CD4-positive, alpha-beta memory T cell (primary cell): ENCODE data around the gene MTCL1. TPM values are rescaled to one million over a fixed set of nuclear protein-coding genes. Genes with fewer than 3 reads are reported as not detected.

Source experiments
- CTCF ChIA-PET: fragments of 350-600 bp; sonication (Branson Sonifier 250); formaldehyde crosslinking; loops from one replicate; lab custom pipeline; 2021; ENCODE audit warnings: inconsistent platforms; ENCODE audit not compliant: partially characterized antibody; lab: Charles Lee
- POLR2A ChIA-PET: fragments of 350-600 bp; sonication (Branson Sonifier 250); formaldehyde crosslinking; loops from one replicate; lab custom pipeline; 2021; ENCODE audit not compliant: partially characterized antibody; lab: Charles Lee
- DNase-seq, 5 donors: peaks; one replicate each; pipeline versions ENCODE4 v3.0.0 to v3.0.0-alpha.2; 2020 to 2022; ENCODE audit warnings: mixed read lengths in 1 of 5
- H3K27ac ChIP-seq: one replicate; pipeline ENCODE4 v1.7.0; 2013; ENCODE audit warnings: low read depth, low read length
- H3K27me3 ChIP-seq: 2 replicates; pipeline ENCODE4 v1.7.0; 2013; ENCODE audit warnings: mild to moderate bottlenecking, low read length, moderate library complexity; ENCODE audit not compliant: insufficient read depth
- H3K36me3 ChIP-seq: 2 replicates; pipeline ENCODE4 v1.7.0; 2013; ENCODE audit warnings: mild to moderate bottlenecking, low read length, moderate library complexity; ENCODE audit not compliant: insufficient read depth
- H3K4me1 ChIP-seq: 2 replicates; pipeline ENCODE4 v1.7.0; 2013; ENCODE audit warnings: mild to moderate bottlenecking, low read length, moderate library complexity; ENCODE audit not compliant: insufficient read depth
- H3K4me3 ChIP-seq, 2 donors: one replicate each; pipeline ENCODE4 v1.7.0; 2013; ENCODE audit warnings: low read length in 2 of 2, mild to moderate bottlenecking in 1 of 2
- H3K9me3 ChIP-seq, 2 donors: one replicate each; pipeline ENCODE4 v1.7.0; 2013; ENCODE audit warnings: low read length in 2 of 2, control low read depth in 1 of 2; ENCODE audit not compliant: control insufficient read depth in 1 of 2
- H3K27ac Mint-ChIP-seq, 7 donors: one replicate each; pipeline ENCODE4 v1.8.0; 2020 to 2021; ENCODE audit warnings: mixed read lengths in 7 of 7, mild to moderate bottlenecking in 6 of 7, inconsistent platforms in 3 of 7, moderate library complexity in 3 of 7
- H3K27me3 Mint-ChIP-seq, 2 donors: one replicate each; pipeline ENCODE4 v1.8.0; 2020 to 2021; ENCODE audit warnings: mixed read lengths in 2 of 2
- H3K36me3 Mint-ChIP-seq, 2 donors: one replicate each; pipeline ENCODE4 v1.8.0; 2020 to 2021; ENCODE audit warnings: mixed read lengths in 2 of 2, inconsistent platforms in 1 of 2, mild to moderate bottlenecking in 1 of 2
- H3K4me1 Mint-ChIP-seq, 4 donors: one replicate each; pipeline ENCODE4 v1.8.0; 2020 to 2021; ENCODE audit warnings: mixed read lengths in 4 of 4, mild to moderate bottlenecking in 1 of 4
- H3K4me3 Mint-ChIP-seq, 8 donors: one replicate each; pipeline ENCODE4 v1.8.0; 2020 to 2021; ENCODE audit warnings: mixed read lengths in 8 of 8, mild to moderate bottlenecking in 7 of 8, moderate library complexity in 6 of 8, inconsistent platforms in 3 of 8
- H3K9me3 Mint-ChIP-seq, 8 donors: one replicate each; pipeline ENCODE4 v1.8.0; 2020 to 2021; ENCODE audit warnings: mixed read lengths in 8 of 8, mild to moderate bottlenecking in 5 of 8, inconsistent platforms in 3 of 8, moderate library complexity in 1 of 8
- intact Hi-C: fragments of 100-400 bp; cut with micrococcal nuclease; formaldehyde crosslinking; loops from one replicate; pipeline ENCODE4 v1.15.1; 2023
- polyA plus RNA-seq, 2 donors: library from polyadenylated mRNA; unstranded; fragments of 300-500 nt; fragmentation: Illumina TruSeq; gene quantifications; one replicate each; pipeline ENCODE4 v1.2.3, GENCODE V29; 2021
- total RNA-seq, 2 experiments: library from RNA; stranded (reverse); gene quantifications; one replicate each; pipeline ENCODE4 v1.2.3, GENCODE V29; 2021

MTCL1 gene
- total and polyA plus RNA-seq, 4 experiments from 2014 or later = 0.29 to 0.36 TPM; not detected in 2

GRCh38 chr18:8818982-8819381 lies 113.6 kb downstream of the MTCL1 start:
- Mint-ChIP-seq H3K4me1 (peaks cover 0 to 4% (median 0%) of the 10 kb centered on the region in 4 donors), H3K4me3 (no peak overlapping the region), H3K27me3 (peaks cover 1 to 4% of the 10 kb centered on the region in 2 donors), H3K27ac (no peak overlapping the region), H3K36me3 (no peaks in the 10 kb centered on the region), H3K9me3 (peaks cover 0 to 3% (median 0%) of the 10 kb centered on the region in 8 donors)
- H3K36me3 ChIP-seq = no peaks in the 10 kb centered on the region
- DNase-seq = no peak
- no peak overlapping the region for H3K4me3 ChIP-seq
- no peak overlapping the region for H3K27ac ChIP-seq
- intact Hi-C loops = no loop called here
- H3K9me3 ChIP-seq = no peaks in the 10 kb centered on the region
- H3K4me1 ChIP-seq = no peaks in the 10 kb centered on the region
- H3K27me3 ChIP-seq = no peaks in the 10 kb centered on the region
- ChIA-PET POLR2A (no interaction called here), CTCF (no interaction called here)

DNA sequence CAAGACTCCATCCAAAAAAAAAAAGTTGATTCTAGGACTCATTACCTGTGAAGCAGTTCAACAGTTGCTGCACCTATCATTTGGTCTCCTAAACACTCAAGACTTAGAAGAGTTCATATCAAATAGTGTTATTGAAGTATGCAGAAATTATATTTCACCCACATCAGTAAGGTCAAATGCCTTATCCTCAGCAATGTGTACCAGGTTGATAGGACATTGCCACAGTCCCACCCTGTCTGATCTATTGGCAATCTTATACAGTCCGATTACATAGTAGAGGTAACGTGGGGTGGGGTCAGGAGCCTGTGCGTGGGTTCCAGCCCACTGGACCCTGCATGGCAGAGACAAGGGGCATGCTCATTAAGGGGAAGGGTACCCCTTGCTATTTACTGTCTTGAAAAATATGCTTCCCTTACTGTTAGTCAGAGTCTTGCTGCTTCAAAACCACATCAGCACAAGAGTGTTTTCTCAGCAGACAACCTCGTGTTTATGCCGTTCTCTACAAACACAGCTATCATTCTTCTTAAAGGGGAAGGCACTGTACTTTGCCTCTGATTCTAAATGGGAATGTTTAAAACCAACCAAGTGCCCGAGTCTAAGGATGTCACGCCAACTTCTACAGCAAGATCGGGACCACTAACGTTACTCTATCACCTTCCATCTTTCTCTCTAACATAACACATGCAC lies 115.2 kb downstream of the MTCL1 start:
- Mint-ChIP-seq H3K27ac (no peak overlapping the region), H3K9me3 (no peaks in the 10 kb centered on the region), H3K36me3 (no peaks in the 10 kb centered on the region), H3K27me3 (peaks cover 1 to 2% of the 10 kb centered on the region in 2 donors), H3K4me3 (no peak overlapping the region), H3K4me1 (peaks cover 0 to 4% (median 0%) of the 10 kb centered on the region in 4 donors)
- intact Hi-C loops = no loop called here
- Histone ChIP-seq H3K36me3 (no peaks in the 10 kb centered on the region), H3K4me1 (no peaks in the 10 kb centered on the region), H3K27me3 (no peaks in the 10 kb centered on the region), H3K4me3 (no peak overlapping the region), H3K9me3 (no peaks in the 10 kb centered on the region), H3K27ac (no peak overlapping the region)
- no peak for DNase-seq
- CTCF ChIA-PET = interaction anchor here (0.6 kb wide), 1 partner anchor 45 kb away, joined by 4 read pairs; no protein-coding TSS in a partner anchor
- POLR2A ChIA-PET = no interaction called here

DNA sequence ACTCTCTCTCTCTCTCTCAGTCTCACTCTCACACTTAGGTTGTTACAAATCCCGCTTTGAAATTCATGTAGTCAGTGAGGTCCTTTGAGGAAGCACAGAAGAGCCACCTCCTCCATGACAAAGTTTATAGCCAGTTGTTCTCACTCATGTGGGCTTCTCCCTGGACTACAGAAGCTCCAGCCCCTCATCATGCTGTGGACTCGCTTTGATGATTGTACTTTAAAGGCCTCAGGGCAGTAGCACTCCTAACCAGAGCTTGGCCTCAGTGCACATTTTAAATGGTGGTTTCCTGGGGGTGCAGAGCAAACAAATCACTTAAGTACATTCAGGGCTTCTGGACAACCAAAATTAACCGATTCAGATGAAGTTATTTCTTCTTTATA lies 115.7 kb downstream of the MTCL1 start:
- Histone ChIP-seq H3K4me1 (no peaks in the 10 kb centered on the region), H3K4me3 (no peak overlapping the region), H3K9me3 (no peaks in the 10 kb centered on the region), H3K27me3 (no peaks in the 10 kb centered on the region), H3K27ac (no peak overlapping the region), H3K36me3 (no peaks in the 10 kb centered on the region)
- Mint-ChIP-seq H3K9me3 (no peaks in the 10 kb centered on the region), H3K27me3 (peaks cover 1 to 2% of the 10 kb centered on the region in 2 donors), H3K36me3 (no peaks in the 10 kb centered on the region), H3K27ac (no peak overlapping the region), H3K4me3 (no peak overlapping the region), H3K4me1 (peaks cover 0 to 4% (median 0%) of the 10 kb centered on the region in 4 donors)
- no peak for DNase-seq
- intact Hi-C loops = no loop called here
- ChIA-PET POLR2A (no interaction called here), CTCF (interaction anchor here (0.6 kb wide), 1 partner anchor 46 kb away, joined by 4 read pairs; no protein-coding TSS in a partner anchor)

DNA sequence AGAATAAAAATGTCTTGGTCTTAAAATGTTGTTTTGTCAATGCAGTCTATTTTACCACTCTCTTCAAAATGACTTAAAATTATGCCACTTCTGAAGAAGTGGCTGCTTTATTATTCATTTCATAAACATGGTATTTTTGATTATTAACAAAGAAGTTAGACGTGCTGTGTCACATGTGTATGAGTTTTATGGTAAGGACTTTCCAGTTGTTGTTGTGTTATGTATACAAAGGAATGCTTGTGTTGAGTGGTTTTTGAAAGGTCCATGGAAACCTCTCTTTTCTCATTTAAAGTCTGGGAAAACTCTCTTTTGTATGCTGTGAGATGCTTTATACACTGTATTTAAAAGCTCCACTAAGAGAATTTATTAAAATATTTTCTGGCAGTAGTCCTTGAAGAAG lies 116.2 kb downstream of the MTCL1 start:
- H3K4me1 ChIP-seq = no peaks in the 10 kb centered on the region
- no peaks in the 10 kb centered on the region for H3K36me3 Mint-ChIP-seq
- intact Hi-C loops = no loop called here
- H3K9me3 ChIP-seq = no peaks in the 10 kb centered on the region
- no peaks in the 10 kb centered on the region for H3K9me3 Mint-ChIP-seq
- H3K27me3 ChIP-seq = no peaks in the 10 kb centered on the region
- no peak overlapping the region for H3K27ac Mint-ChIP-seq
- no peak overlapping the region for H3K27ac ChIP-seq
- DNase-seq = no peak
- peaks cover 2 to 5% of the 10 kb centered on the region in 2 donors for H3K27me3 Mint-ChIP-seq
- no peak overlapping the region for H3K4me3 ChIP-seq
- POLR2A ChIA-PET = no interaction called here
- CTCF ChIA-PET = no interaction called here
- H3K4me1 Mint-ChIP-seq = peaks cover 0 to 4% (median 0%) of the 10 kb centered on the region in 4 donors
- no peak overlapping the region for H3K4me3 Mint-ChIP-seq
- no peaks in the 10 kb centered on the region for H3K36me3 ChIP-seq

- peaks cover 0 to 4% (median 0%) of the 10 kb centered on the region in 4 donors for H3K4me1 Mint-ChIP-seq
- Histone ChIP-seq H3K27ac (no peak overlapping the region), H3K4me1 (no peaks in the 10 kb centered on the region), H3K9me3 (no peaks in the 10 kb centered on the region), H3K36me3 (no peaks in the 10 kb centered on the region), H3K4me3 (no peak overlapping the region), H3K27me3 (no peaks in the 10 kb centered on the region)
- no peak overlapping the region for H3K4me3 Mint-ChIP-seq
- H3K36me3 Mint-ChIP-seq = no peaks in the 10 kb centered on the region
- DNase-seq = no peak
- intact Hi-C loops = no loop called here
- H3K9me3 Mint-ChIP-seq = no peaks in the 10 kb centered on the region
- no peak overlapping the region for H3K27ac Mint-ChIP-seq
- POLR2A ChIA-PET = no interaction called here
- H3K27me3 Mint-ChIP-seq = peaks cover 2 to 6% of the 10 kb centered on the region in 2 donors
- CTCF ChIA-PET = no interaction called here
Observed at GRCh38 chr18:8822643-8823042, 117.3 kb downstream of the MTCL1 start.

- H3K4me1 ChIP-seq = no peaks in the 10 kb centered on the region
- no peaks in the 10 kb centered on the region for H3K9me3 ChIP-seq
- ChIA-PET CTCF (no interaction called here), POLR2A (no interaction called here)
- H3K27ac ChIP-seq = no peak overlapping the region
- no peaks in the 10 kb centered on the region for H3K36me3 Mint-ChIP-seq
- H3K27ac Mint-ChIP-seq = no peak overlapping the region
- H3K9me3 Mint-ChIP-seq = no peaks in the 10 kb centered on the region
- H3K27me3 ChIP-seq = no peaks in the 10 kb centered on the region
- no peak overlapping the region for H3K4me3 Mint-ChIP-seq
- no peak overlapping the region for H3K4me3 ChIP-seq
- H3K27me3 Mint-ChIP-seq = peaks cover 2 to 6% of the 10 kb centered on the region in 2 donors
- peaks cover 0 to 4% (median 0%) of the 10 kb centered on the region in 4 donors for H3K4me1 Mint-ChIP-seq
- intact Hi-C loops = no loop called here
- no peaks in the 10 kb centered on the region for H3K36me3 ChIP-seq
- no peak for DNase-seq
Observed at GRCh38 chr18:8823530-8823929, 118.2 kb downstream of the MTCL1 start.

DNA sequence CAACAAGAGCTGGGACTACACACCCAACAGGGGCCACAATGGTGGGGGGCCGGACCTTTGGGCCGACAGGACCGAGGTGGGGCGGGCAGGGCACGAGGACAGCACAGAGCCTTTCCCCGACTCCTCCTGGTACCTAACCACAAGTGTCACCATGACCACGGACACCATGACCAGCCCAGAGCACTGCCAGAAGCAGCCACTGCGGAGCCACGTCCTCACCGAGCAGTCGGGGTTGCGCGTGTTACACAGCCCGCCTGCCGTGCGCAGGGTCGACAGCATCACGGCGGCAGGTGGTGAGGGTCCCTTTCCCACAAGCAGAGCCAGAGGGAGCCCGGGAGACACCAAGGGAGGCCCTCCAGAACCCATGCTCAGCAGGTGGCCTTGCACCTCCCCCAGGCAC lies 119.5 kb downstream of the MTCL1 start:
- Mint-ChIP-seq H3K9me3 (no peaks in the 10 kb centered on the region), H3K36me3 (no peaks in the 10 kb centered on the region), H3K27me3 (peaks cover 4 to 6% of the 10 kb centered on the region in 2 donors), H3K27ac (peak overlapping the region in 1 of 7 donors; percentile 51), H3K4me1 (peaks cover 0 to 4% (median 0%) of the 10 kb centered on the region in 4 donors), H3K4me3 (no peak overlapping the region)
- POLR2A ChIA-PET = no interaction called here
- Histone ChIP-seq H3K4me1 (no peaks in the 10 kb centered on the region), H3K27me3 (no peaks in the 10 kb centered on the region), H3K4me3 (no peak overlapping the region), H3K9me3 (no peaks in the 10 kb centered on the region), H3K27ac (no peak overlapping the region), H3K36me3 (no peaks in the 10 kb centered on the region)
- intact Hi-C loops = no loop called here
- CTCF ChIA-PET = no interaction called here
- no peak for DNase-seq
